HepG2 (cell line): ENCODE results near the gene FMNL2. TPM values are rescaled to one million over a fixed set of nuclear protein-coding genes. Genes with fewer than 3 reads are reported as not detected.
A peak's percentile ranks its signal among the peaks of the same experiment; 100 is the strongest.

Source experiments
- ATF7 ChIP-seq, 2 experiments: fragments of 450-650 bp in 1 of 2; sonication (generic) in 1 of 2; formaldehyde crosslinking in 1 of 2; IDR thresholded peaks; 2 replicates each; pipeline versions ENCODE4 v1.4.0 to v1.6.1; 2016 to 2020; ENCODE audit warnings: antibody characterized with exemption in 1 of 2, mild to moderate bottlenecking in 1 of 2, missing genetic modification reagents in 1 of 2
- CREB1 ChIP-seq, 2 experiments: fragments of 450-650 bp in 1 of 2; IDR thresholded peaks; 2 replicates each; pipeline ENCODE4 v1.6.1; 2016 to 2017; ENCODE audit warnings: control low read depth in 1 of 2, mild to moderate bottlenecking in 1 of 2, missing compliant biosample characterization in 1 of 2, missing genetic modification characterization in 1 of 2
- HDAC2 ChIP-seq: sonication (generic); formaldehyde crosslinking; IDR thresholded peaks from 2 replicates; pipeline ENCODE4 v1.4.0; 2020; ENCODE audit warnings: missing genetic modification reagents
- HDAC6 ChIP-seq: fragments of 200-600 bp; sonication (generic); IDR thresholded peaks from 2 replicates; pipeline ENCODE4 v1.7.0; 2017; ENCODE audit warnings: mild to moderate bottlenecking, antibody characterized with exemption, low read length, low read depth
- IKZF4 ChIP-seq: sonication (generic); formaldehyde crosslinking; IDR thresholded peaks from 2 replicates; pipeline ENCODE4 v1.5.1; 2020; ENCODE audit warnings: borderline replicate concordance, mild to moderate bottlenecking, low read depth, missing genetic modification reagents; ENCODE audit errors: not compliant biosample characterization
- KMT2A ChIP-seq: sonication (generic); formaldehyde crosslinking; IDR thresholded peaks from 2 replicates; pipeline ENCODE4 v1.4.0; 2020; ENCODE audit warnings: missing genetic modification reagents
- NCOR1 ChIP-seq: fragments of 200-600 bp; sonication (generic); IDR thresholded peaks from 2 replicates; pipeline ENCODE4 v1.7.0; 2017; ENCODE audit warnings: antibody characterized with exemption, low read length, borderline replicate concordance
- RARA ChIP-seq: IDR thresholded peaks from 2 replicates; pipeline ENCODE4 v1.6.1; 2016; ENCODE audit warnings: missing genetic modification reagents, missing compliant biosample characterization
- RCOR2 ChIP-seq: IDR thresholded peaks from 2 replicates; pipeline ENCODE4 v1.6.1; 2016; ENCODE audit warnings: missing biosample characterization, missing genetic modification reagents
- SNAPC4 ChIP-seq: sonication (generic); formaldehyde crosslinking; IDR thresholded peaks from 2 replicates; pipeline ENCODE4 v1.4.0; 2020; ENCODE audit warnings: mild to moderate bottlenecking, missing genetic modification reagents
- SP5 ChIP-seq: IDR thresholded peaks from 2 replicates; pipeline ENCODE4 v1.6.1; 2016; ENCODE audit warnings: low read depth, borderline replicate concordance
- XBP1 ChIP-seq: sonication (generic); formaldehyde crosslinking; IDR thresholded peaks from 2 replicates; pipeline ENCODE4 v1.5.0; 2020; ENCODE audit warnings: missing genetic modification reagents
- ZMYM4 ChIP-seq: sonication (generic); formaldehyde crosslinking; IDR thresholded peaks from 2 replicates; pipeline ENCODE4 v1.8.1; 2023; ENCODE audit warnings: mild to moderate bottlenecking, missing genetic modification reagents
- ZNF280D ChIP-seq: sonication (generic); formaldehyde crosslinking; IDR thresholded peaks from 2 replicates; pipeline ENCODE4 v1.5.1; 2020; ENCODE audit warnings: mild to moderate bottlenecking, missing genetic modification reagents
- ZNF34 ChIP-seq: sonication (generic); formaldehyde crosslinking; IDR thresholded peaks from 2 replicates; pipeline ENCODE4 v1.4.0; 2020; ENCODE audit warnings: mild to moderate bottlenecking, missing genetic modification reagents, borderline replicate concordance
- polyA plus RNA-seq, 8 experiments: library from polyadenylated mRNA; depleted of rRNA in 3 of 8; stranded (reverse) in 7 of 8; unstranded in 1 of 8; fragments of >200 nt; fragmentation: Illumina TruSeq in 4 of 8; extraction: Trizol in 4 of 8; gene quantifications; 2 replicates each; pipeline versions ENCODE4 v1.2.1 to v1.2.3, GENCODE V29; 2011 to 2016; ENCODE audit warnings: low read depth in 4 of 8, missing spikeins in 1 of 8, mixed read lengths in 1 of 8; ENCODE audit not compliant: insufficient read depth in 1 of 8
- total RNA-seq, 5 experiments: library from RNA; depleted of rRNA; stranded (reverse); fragments of >200 nt; fragmentation: Illumina TruSeq; extraction: Trizol; gene quantifications; 2 replicates each; pipeline ENCODE4 v1.2.3, GENCODE V29; 2016; ENCODE audit warnings: low read depth in 1 of 5
- TF ChIP-seq, protein P1 (sequence below): sonication (generic); formaldehyde crosslinking; IDR thresholded peaks from 2 replicates; pipeline ENCODE4 v1.5.1; 2020; ENCODE audit warnings: missing genetic modification reagents, mild to moderate bottlenecking, borderline replicate concordance

The FMNL2 gene
- total and polyA plus RNA-seq, 2 of the 13 experiments (the other 11 are each of a cell fraction or from before 2014, with no cell fraction given), result 66.5 to 67.7 TPM

GRCh38 chr2:152359573-152360363 lies 24.8 kb downstream of the FMNL2 start (continued):
- TF ChIP-seq SNAPC4 (CRISPR knock-in tag) (no peak), CREB1 (IDR thresholded peaks at IDR 0.05) (peak; percentile 92), CREB1 (CRISPR knock-in tag; IDR thresholded peaks at IDR 0.05) (peak; percentile 67), HDAC6 (no peak), IKZF4 (CRISPR knock-in tag) (no peak), ZMYM4 (0 out of 2 replicates have a peak, but pooled peaks have one; percentile 36), ZNF34 (CRISPR knock-in tag) (0 out of 2 replicates have a peak, but pooled peaks have one; percentile 32), ATF7 (IDR thresholded peaks at IDR 0.05) (peak; percentile 88), ATF7 (CRISPR knock-in tag; IDR thresholded peaks at IDR 0.05) (no peak; the same call in 1 of the 2 replicates), SP5 (CRISPR knock-in tag) (no peak), RARA (CRISPR knock-in tag) (no peak), XBP1 (CRISPR knock-in tag) (no peak), HDAC2 (CRISPR knock-in tag) (peak; percentile 39; the same call in 1 of the 2 replicates), ZNF280D (CRISPR knock-in tag) (no peak), NCOR1 (0 out of 2 replicates have a peak, but pooled peaks have one; percentile 31), RCOR2 (CRISPR knock-in tag) (peak; percentile 32; the same call in 1 of the 2 replicates), KMT2A (CRISPR knock-in tag) (peak; percentile 34; the same call in 1 of the 2 replicates)
- TF ChIP-seq, protein P1, sequence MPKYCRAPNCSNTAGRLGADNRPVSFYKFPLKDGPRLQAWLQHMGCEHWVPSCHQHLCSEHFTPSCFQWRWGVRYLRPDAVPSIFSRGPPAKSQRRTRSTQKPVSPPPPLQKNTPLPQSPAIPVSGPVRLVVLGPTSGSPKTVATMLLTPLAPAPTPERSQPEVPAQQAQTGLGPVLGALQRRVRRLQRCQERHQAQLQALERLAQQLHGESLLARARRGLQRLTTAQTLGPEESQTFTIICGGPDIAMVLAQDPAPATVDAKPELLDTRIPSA (CRISPR knock-in tag), result no peak
